ENCODE results near the gene PARD6G. TPM values are rescaled to one million over a fixed set of nuclear protein-coding genes. Genes with fewer than 3 reads are reported as not detected.

PARD6G gene
- total RNA-seq, 6 experiments from 2014 or later = 0.34 to 0.66 (median 0.50) TPM

DNA sequence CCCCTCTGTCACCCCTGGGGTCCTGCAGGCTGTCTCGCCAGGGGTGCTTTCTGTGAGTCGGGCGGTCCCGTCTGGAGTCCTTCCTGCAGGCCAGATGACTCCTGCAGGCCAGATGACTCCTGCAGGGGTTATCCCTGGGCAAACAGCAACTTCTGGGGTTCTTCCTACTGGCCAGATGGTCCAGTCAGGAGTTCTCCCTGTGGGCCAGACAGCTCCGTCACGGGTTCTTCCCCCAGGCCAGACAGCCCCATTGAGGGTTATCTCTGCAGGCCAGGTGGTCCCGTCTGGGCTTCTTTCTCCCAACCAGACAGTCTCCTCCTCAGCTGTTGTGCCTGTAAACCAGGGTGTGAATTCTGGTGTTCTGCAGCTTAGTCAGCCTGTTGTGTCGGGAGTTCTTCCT lies 110.6 kb downstream of the PARD6G start:
- H3K27ac Mint-ChIP-seq = no peak overlapping the region
- no peak overlapping the region for H3K4me3 Mint-ChIP-seq
- DNase-seq = no peak
- peaks cover 39% of the 10 kb centered on the region for H3K36me3 Mint-ChIP-seq (ENCODE audit: low read depth)
- no peaks in the 10 kb centered on the region for H3K27me3 Mint-ChIP-seq (ENCODE audit: insufficient read depth)
- no peaks in the 10 kb centered on the region for H3K4me1 Mint-ChIP-seq (ENCODE audit: low read depth)
- no peaks in the 10 kb centered on the region for H3K9me3 Mint-ChIP-seq
- TF ChIP-seq, protein P1, sequence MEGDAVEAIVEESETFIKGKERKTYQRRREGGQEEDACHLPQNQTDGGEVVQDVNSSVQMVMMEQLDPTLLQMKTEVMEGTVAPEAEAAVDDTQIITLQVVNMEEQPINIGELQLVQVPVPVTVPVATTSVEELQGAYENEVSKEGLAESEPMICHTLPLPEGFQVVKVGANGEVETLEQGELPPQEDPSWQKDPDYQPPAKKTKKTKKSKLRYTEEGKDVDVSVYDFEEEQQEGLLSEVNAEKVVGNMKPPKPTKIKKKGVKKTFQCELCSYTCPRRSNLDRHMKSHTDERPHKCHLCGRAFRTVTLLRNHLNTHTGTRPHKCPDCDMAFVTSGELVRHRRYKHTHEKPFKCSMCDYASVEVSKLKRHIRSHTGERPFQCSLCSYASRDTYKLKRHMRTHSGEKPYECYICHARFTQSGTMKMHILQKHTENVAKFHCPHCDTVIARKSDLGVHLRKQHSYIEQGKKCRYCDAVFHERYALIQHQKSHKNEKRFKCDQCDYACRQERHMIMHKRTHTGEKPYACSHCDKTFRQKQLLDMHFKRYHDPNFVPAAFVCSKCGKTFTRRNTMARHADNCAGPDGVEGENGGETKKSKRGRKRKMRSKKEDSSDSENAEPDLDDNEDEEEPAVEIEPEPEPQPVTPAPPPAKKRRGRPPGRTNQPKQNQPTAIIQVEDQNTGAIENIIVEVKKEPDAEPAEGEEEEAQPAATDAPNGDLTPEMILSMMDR (IDR thresholded peaks at IDR 0.05) = no peak

DNA sequence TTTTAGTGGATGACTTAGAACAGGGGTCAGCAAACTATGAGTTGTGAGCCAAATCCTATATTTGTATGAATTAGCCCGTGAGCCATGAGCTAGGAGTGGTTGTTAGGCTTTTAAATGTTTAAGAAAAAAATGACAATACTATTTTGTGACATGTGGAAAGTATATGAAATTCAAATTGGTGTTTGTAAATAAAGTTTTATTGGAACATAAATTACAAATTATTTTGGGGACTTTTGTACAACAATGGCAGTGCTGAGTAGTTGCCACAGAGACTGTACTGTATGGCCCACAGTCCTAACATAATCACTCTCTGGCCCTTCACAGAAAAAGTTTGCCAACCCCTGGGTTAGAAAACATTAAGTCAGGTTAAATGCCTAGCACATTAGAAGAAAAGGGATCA lies 112.2 kb downstream of the PARD6G start:
- Mint-ChIP-seq H3K36me3 (ENCODE audit: low read depth) (peaks cover 39% of the 10 kb centered on the region), H3K27me3 (ENCODE audit: insufficient read depth) (no peaks in the 10 kb centered on the region), H3K4me3 (no peak overlapping the region), H3K9me3 (no peaks in the 10 kb centered on the region), H3K4me1 (ENCODE audit: low read depth) (0 out of 2 replicates have a peak, but pooled peaks cover 1% of the 10 kb centered on the region), H3K27ac (no peak overlapping the region)
- TF ChIP-seq, protein P1 (IDR thresholded peaks at IDR 0.05) = no peak
- DNase-seq = no peak

DNA sequence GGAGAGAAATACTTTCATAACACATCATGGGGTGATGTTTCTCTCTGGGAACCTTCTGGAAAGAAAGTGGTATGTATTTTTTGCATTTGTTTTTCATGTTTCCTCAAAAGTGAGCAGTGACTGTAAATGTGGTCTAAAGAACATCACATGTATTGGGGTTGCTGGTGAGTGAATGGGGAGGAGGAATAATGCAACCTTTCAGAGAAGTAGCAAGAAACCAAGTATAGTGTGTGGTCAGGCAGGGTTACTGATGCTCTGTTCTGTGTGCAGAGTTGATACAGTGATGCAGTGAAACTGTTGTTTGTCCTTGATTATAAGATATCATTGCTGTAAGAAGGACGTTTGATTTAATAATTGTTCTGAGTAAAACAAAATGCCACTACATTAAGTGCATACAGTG lies 114.2 kb downstream of the PARD6G start:
- peaks cover 39% of the 10 kb centered on the region for H3K36me3 Mint-ChIP-seq (ENCODE audit: low read depth)

DNA sequence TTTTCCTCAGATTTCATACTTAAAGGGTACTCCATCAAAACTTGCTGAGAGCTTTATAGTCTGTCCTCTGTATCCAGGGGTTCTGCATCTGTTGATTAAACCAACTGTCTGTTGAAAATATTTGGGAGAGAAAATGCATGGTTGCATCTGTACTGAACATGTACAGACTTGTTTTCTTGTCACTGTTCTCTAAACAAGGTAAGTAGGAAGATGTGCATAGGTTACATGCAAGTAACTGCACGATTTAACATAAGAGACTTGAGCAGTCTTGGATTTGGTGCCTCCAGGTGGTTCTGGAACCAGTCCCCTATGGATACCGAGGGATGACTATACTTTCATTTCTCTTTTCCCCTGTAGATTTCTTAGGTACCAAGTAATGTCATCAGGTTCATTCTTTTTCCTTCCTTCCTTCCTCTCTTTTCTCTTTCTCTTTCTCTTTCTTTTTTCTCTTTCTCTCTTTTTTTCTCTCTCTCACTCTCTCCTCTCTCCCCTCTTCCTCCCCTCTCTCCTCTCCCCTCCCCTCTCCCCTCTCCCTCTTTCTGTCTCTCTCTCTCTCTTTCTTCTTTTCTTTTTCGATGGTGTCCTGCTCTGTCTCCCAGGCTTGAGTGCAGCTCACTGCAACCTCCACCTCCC lies 115.0 kb downstream of the PARD6G start:
- H3K9me3 Mint-ChIP-seq = no peaks in the 10 kb centered on the region
- H3K4me3 Mint-ChIP-seq = no peak overlapping the region
- H3K4me1 Mint-ChIP-seq (ENCODE audit: low read depth) = 0 out of 2 replicates have a peak, but pooled peaks cover 5% of the 10 kb centered on the region
- no peaks in the 10 kb centered on the region for H3K27me3 Mint-ChIP-seq (ENCODE audit: insufficient read depth)
- TF ChIP-seq, protein P1 (IDR thresholded peaks at IDR 0.05) = no peak
- H3K36me3 Mint-ChIP-seq (ENCODE audit: low read depth) = peaks cover 39% of the 10 kb centered on the region
- DNase-seq = no peak
- H3K27ac Mint-ChIP-seq = no peak overlapping the region; the same call in 1 of the 2 replicates

More for the DNA sequence above, 114.2 kb downstream of the PARD6G start:
- H3K4me1 Mint-ChIP-seq (ENCODE audit: low read depth) = 0 out of 2 replicates have a peak, but pooled peaks cover 5% of the 10 kb centered on the region
- H3K27me3 Mint-ChIP-seq (ENCODE audit: insufficient read depth) = no peaks in the 10 kb centered on the region
- peak overlapping the region; percentile 30; the same call in 1 of the 2 replicates for H3K27ac Mint-ChIP-seq
- DNase-seq = no peak
- H3K9me3 Mint-ChIP-seq = no peaks in the 10 kb centered on the region
- TF ChIP-seq, protein P1 (IDR thresholded peaks at IDR 0.05) = no peak
- no peak overlapping the region for H3K4me3 Mint-ChIP-seq

DNA sequence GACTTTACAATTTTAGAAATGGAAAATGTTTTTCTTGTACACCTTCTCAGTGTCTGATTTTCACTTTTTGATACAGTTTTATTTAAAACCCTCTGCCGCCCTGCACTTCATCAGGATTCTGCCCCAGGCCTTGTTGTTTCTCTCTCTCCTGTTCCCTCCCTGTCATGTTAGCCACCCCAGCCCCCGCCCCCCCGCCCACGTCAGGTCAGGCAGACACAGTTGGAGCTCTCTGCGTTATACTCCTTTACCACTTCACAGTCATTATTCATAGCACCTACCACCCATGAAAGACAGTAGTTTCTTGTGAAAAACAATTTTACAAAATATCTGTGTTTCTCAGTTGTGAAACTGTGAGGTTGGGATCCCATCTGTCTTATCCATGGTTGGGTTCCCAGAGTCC lies 116.8 kb downstream of the PARD6G start:
- H3K4me1 Mint-ChIP-seq (ENCODE audit: low read depth) = peaks cover 17% of the 10 kb centered on the region; the same call in 1 of the 2 replicates
- no peak for DNase-seq
- TF ChIP-seq, protein P1 (IDR thresholded peaks at IDR 0.05) = no peak
- H3K27ac Mint-ChIP-seq = no peak overlapping the region
- no peaks in the 10 kb centered on the region for H3K27me3 Mint-ChIP-seq (ENCODE audit: insufficient read depth)
- no peak overlapping the region for H3K4me3 Mint-ChIP-seq
- no peaks in the 10 kb centered on the region for H3K9me3 Mint-ChIP-seq
- peaks cover 34% of the 10 kb centered on the region for H3K36me3 Mint-ChIP-seq (ENCODE audit: low read depth)
